ENCODE data around the gene UCHL3. TPM values are rescaled to one million over a fixed set of nuclear protein-coding genes. Genes with fewer than 3 reads are reported as not detected.

UCHL3 gene
- total and polyA plus RNA-seq, 10 of the 15 experiments (the other 5 are each of a cell fraction or from before 2014, with no cell fraction given): 52.5 to 179 (median 104) TPM

GRCh38 chr13:75512253-75512652 is 37.3 kb upstream of the UCHL3 start:
- peak; percentile 80 for DNase-seq (ENCODE audit: low read depth, low spot score)
- in situ Hi-C loops (cut with MboI): no loop called here
- POLR2A ChIA-PET: interaction anchor here (0.7 kb wide), 1 partner anchor 157 kb away, joined by 3 read pairs; no protein-coding TSS in a partner anchor
- TF ChIP-seq, protein P1, sequence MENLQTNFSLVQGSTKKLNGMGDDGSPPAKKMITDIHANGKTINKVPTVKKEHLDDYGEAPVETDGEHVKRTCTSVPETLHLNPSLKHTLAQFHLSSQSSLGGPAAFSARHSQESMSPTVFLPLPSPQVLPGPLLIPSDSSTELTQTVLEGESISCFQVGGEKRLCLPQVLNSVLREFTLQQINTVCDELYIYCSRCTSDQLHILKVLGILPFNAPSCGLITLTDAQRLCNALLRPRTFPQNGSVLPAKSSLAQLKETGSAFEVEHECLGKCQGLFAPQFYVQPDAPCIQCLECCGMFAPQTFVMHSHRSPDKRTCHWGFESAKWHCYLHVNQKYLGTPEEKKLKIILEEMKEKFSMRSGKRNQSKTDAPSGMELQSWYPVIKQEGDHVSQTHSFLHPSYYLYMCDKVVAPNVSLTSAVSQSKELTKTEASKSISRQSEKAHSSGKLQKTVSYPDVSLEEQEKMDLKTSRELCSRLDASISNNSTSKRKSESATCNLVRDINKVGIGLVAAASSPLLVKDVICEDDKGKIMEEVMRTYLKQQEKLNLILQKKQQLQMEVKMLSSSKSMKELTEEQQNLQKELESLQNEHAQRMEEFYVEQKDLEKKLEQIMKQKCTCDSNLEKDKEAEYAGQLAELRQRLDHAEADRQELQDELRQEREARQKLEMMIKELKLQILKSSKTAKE (IDR thresholded peaks at IDR 0.05; ENCODE audit: low read depth, poor library complexity, severe bottlenecking): peak; percentile 79
- TF ChIP-seq WRNIP1 (IDR thresholded peaks at IDR 0.05; ENCODE audit: borderline replicate concordance, low read depth, low read length): no peak
- peak; percentile 51; the same call in 1 of the 2 replicates for TF ChIP-seq REST (IDR thresholded peaks at IDR 0.05; ENCODE audit: low read depth, low read length)
- peak; percentile 82; the same call in 1 of the 2 replicates for TF ChIP-seq MTA3 (IDR thresholded peaks at IDR 0.05; ENCODE audit: borderline replicate concordance, low read length)
- TF ChIP-seq MEF2A (IDR thresholded peaks at IDR 0.05; ENCODE audit: insufficient read depth, low read depth, low read length): peak; percentile 91
- 0 out of 2 replicates have a peak, but pooled peaks have one; percentile 15 for TF ChIP-seq JUNB (IDR thresholded peaks at IDR 0.05)
- 0 out of 2 replicates have a peak, but pooled peaks have one; percentile 47 for TF ChIP-seq FOXM1 (IDR thresholded peaks at IDR 0.05; ENCODE audit: low read depth, low read length)
- peak; percentile 70; the same call in 1 of the 2 replicates for TF ChIP-seq CBX5 (IDR thresholded peaks at IDR 0.05; ENCODE audit: low read depth)
- TF ChIP-seq IKZF2 (IDR thresholded peaks at IDR 0.05): peak; percentile 85 to 86
- TF ChIP-seq NBN (IDR thresholded peaks at IDR 0.05): peak; percentile 49; the same call in 1 of the 2 replicates
- TF ChIP-seq MEF2B (IDR thresholded peaks at IDR 0.05; ENCODE audit: partially characterized antibody, poor library complexity, severe bottlenecking): peak; percentile 68
- TF ChIP-seq ETV6 (conservative IDR thresholded peaks at IDR 0.05 in 1 of 2, IDR thresholded peaks at IDR 0.05 in 1 of 2; ENCODE audit: borderline replicate concordance in 1 of 2, low read depth in 1 of 2): peak in 1 of 2 experiments; percentile 72; a peak in 1 of 4 replicates
- TF ChIP-seq MTA2 (IDR thresholded peaks at IDR 0.05; ENCODE audit: low read depth): peak; percentile 43
- TF ChIP-seq EP300 (IDR thresholded peaks at IDR 0.05; ENCODE audit: borderline replicate concordance in 1 of 2, control insufficient read depth in 1 of 2, low read depth in 2 of 2, low read length in 2 of 2): peak in 1 of 2 experiments; percentile 20; a peak in 1 of 4 replicates
- TF ChIP-seq BCL11A (IDR thresholded peaks at IDR 0.05; ENCODE audit: low read depth, low read length): 0 out of 2 replicates have a peak, but pooled peaks have one; percentile 35
- no peak for TF ChIP-seq ZNF384 (IDR thresholded peaks at IDR 0.05; ENCODE audit: borderline replicate concordance, low read depth, low read length)
- 0 out of 2 replicates have a peak, but pooled peaks have one; percentile 24 for TF ChIP-seq TCF3 (IDR thresholded peaks at IDR 0.05; ENCODE audit: borderline replicate concordance, insufficient read depth, low read depth, low read length)
- no peak for TF ChIP-seq NRF1 (conservative IDR thresholded peaks at IDR 0.05; ENCODE audit: low read depth, low read length)

More at GRCh38 chr13:75512253-75512652, 37.3 kb upstream of the UCHL3 start:
- WGBS (ENCODE audit: insufficient coverage, insufficient replicate concordance, low lambda C conversion rate, missing lambda C conversion rate): 22% methylated on average over 3 of the region's 3 CpGs
- H3K9ac ChIP-seq (ENCODE audit: control insufficient read depth, insufficient read depth, low read length): no peak overlapping the region
- peaks cover 40% of the 10 kb centered on the region for H3K4me1 ChIP-seq (ENCODE audit: control insufficient read depth, insufficient read depth, low read length)
- ChIA-PET RAD21 (ENCODE audit: unreplicated experiment) (interaction anchor here (0.8 to 2.3 kb wide), 4 partner anchors 15 to 30 kb away, joined by 3 to 7 read pairs (median 4); partner anchors contain the start of gene TBC1D4), SMC1A (ENCODE audit: uncharacterized antibody, unreplicated experiment) (interaction anchor here (0.6 to 2.8 kb wide), 7 partner anchors 11 to 249 kb away, joined by 3 to 18 read pairs (median 6); no protein-coding TSS in a partner anchor), CTCF (interaction anchor here (1.3 to 1.5 kb wide), 2 partner anchors 9 to 25 kb away, joined by 4 read pairs; partner anchors contain the start of gene COMMD6)
- H3K27me3 ChIP-seq (replicated peaks in 1 of 2; ENCODE audit: control insufficient read depth in 2 of 2, insufficient read depth in 2 of 2, low read length in 1 of 2): no peaks in the 10 kb centered on the region
- no peak overlapping the region for H3K27ac ChIP-seq (ENCODE audit: control insufficient read depth, insufficient read depth)
- ATAC-seq: peak; percentile 93
- FAIRE-seq: peak; percentile 88
- H3K4me2 ChIP-seq (ENCODE audit: control insufficient read depth, insufficient read depth): peak overlapping the region; percentile 45
- no peaks in the 10 kb centered on the region for H3K36me3 ChIP-seq (ENCODE audit: control insufficient read depth in 2 of 2, insufficient read depth in 2 of 2, low read length in 1 of 2)
- peaks cover 9% of the 10 kb centered on the region; the same call in 2 of the 3 replicates for H3K9me3 ChIP-seq (replicated peaks; ENCODE audit: control insufficient read depth, insufficient read depth, low read length)
- no peak overlapping the region for H3K4me3 ChIP-seq
- intact Hi-C loops (cut with micrococcal nuclease; ENCODE audit: unreplicated experiment): no loop called here
- no peaks in the 10 kb centered on the region for H4K20me1 ChIP-seq (ENCODE audit: control insufficient read depth, insufficient read depth)
- BruUV-seq (replicated peaks): no TSS peak
- no peaks in the 10 kb centered on the region for H3K79me2 ChIP-seq (ENCODE audit: control insufficient read depth, insufficient read depth, low read length)
- no peak overlapping the region for H2AFZ ChIP-seq (ENCODE audit: control insufficient read depth, low read depth, low read length)
